BE2C (cell line): Measurements from ENCODE around the gene AP2A2.

ENCODE experiments used
- DNase-seq: peaks from one replicate; pipeline ENCODE4 v3.0.0-alpha.2; 2020
- H3K27me3 ChIP-seq: fragments of 250-450 bp; sonication (Bioruptor Pico); 2 replicates; pipeline ENCODE4 v1.5.1; 2020; ENCODE audit warnings: mild to moderate bottlenecking
- H3K36me3 ChIP-seq: fragments of 250-450 bp; sonication (Bioruptor Pico); 2 replicates; pipeline ENCODE4 v1.5.1; 2020; ENCODE audit warnings: mild to moderate bottlenecking
- H3K4me1 ChIP-seq: fragments of 250-450 bp; sonication (Bioruptor Pico); 2 replicates; pipeline ENCODE4 v1.5.1; 2020
- H3K4me3 ChIP-seq: 2 replicates; pipeline ENCODE4 v1.5.1; 2011; ENCODE audit warnings: low read depth, low read length
- H3K9me3 ChIP-seq: fragments of 250-450 bp; sonication (Bioruptor Pico); 2 replicates; pipeline ENCODE4 v1.5.1; 2020
- TF ChIP-seq, protein P1 (sequence below): IDR thresholded peaks from 2 replicates; pipeline ENCODE4 v1.5.1; 2012; ENCODE audit warnings: mild to moderate bottlenecking, low read depth, low read length

AP2A2 gene

DNA sequence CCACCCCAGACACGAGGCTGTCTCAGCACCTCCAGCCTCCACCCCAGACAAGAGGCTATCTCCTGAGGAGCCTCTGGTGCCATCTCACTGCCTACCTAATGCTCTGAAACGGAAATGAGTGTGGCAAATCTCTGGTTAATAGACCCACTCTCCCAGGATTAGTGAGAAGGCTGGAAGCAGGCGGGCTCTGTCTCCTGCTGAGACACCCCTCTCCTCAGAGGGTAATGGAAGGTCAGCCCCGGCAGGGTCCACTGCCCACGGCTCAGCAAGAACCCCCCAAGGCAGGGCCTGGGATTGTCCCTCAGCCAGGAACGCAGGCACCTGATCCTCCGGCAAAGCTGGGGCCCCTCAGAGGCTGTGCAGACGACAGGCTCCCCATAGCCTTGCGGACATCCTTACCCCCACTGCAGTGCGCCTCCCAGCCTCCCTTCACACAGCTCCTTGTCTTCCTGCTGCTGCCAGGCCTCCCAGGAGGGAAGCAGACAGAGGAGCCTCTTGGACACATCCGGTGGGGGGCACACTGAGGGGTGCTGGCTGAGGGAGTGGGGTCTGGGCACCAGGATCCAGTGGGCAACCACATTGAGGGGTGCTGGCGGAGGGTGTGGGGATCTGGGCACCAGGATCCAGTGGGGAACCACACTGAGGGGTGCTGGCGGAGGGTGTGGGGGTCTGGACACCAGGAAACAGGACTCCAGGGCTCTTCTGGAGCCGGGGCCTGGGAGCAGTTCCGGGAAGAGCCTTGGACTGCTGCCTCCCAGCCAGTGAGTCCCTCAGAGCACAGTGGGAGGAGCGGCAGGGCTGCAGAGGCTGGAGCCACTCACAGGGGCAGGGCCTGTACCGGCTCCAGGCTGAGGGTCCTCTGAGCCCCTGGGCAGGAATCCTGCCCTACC lies 28.2 kb upstream of the AP2A2 start:
- no peaks in the 10 kb centered on the region for H3K9me3 ChIP-seq
- TF ChIP-seq, protein P1, sequence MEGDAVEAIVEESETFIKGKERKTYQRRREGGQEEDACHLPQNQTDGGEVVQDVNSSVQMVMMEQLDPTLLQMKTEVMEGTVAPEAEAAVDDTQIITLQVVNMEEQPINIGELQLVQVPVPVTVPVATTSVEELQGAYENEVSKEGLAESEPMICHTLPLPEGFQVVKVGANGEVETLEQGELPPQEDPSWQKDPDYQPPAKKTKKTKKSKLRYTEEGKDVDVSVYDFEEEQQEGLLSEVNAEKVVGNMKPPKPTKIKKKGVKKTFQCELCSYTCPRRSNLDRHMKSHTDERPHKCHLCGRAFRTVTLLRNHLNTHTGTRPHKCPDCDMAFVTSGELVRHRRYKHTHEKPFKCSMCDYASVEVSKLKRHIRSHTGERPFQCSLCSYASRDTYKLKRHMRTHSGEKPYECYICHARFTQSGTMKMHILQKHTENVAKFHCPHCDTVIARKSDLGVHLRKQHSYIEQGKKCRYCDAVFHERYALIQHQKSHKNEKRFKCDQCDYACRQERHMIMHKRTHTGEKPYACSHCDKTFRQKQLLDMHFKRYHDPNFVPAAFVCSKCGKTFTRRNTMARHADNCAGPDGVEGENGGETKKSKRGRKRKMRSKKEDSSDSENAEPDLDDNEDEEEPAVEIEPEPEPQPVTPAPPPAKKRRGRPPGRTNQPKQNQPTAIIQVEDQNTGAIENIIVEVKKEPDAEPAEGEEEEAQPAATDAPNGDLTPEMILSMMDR: no peak
- H3K36me3 ChIP-seq: peaks cover 6% of the 10 kb centered on the region
- no peak overlapping the region for H3K4me3 ChIP-seq
- H3K4me1 ChIP-seq: no peaks in the 10 kb centered on the region
- H3K27me3 ChIP-seq: no peaks in the 10 kb centered on the region
- no peak for DNase-seq

DNA sequence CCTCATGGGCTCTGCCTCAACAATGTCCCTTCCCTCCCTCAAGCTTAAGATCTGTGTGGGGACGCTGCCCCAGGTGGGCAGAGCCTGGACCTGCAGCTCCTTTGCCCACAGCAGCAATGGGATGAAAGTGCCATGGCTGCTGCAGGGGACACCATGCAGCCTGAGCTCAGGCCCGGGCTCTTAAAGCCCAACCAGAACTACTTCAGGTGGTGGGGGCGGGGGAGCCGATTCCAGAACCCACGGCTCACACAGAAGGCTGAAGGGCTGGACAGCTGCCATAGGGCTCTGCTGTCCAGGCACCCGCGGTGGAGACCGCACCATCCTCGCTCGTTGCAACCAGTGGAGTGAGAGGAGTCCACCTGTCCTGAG lies 27.5 kb upstream of the AP2A2 start:
- H3K4me1 ChIP-seq: no peaks in the 10 kb centered on the region
- H3K36me3 ChIP-seq: peaks cover 11% of the 10 kb centered on the region
- H3K4me3 ChIP-seq: no peak overlapping the region
- peak; percentile 23 for DNase-seq
- TF ChIP-seq, protein P1: peak; percentile 34
- no peaks in the 10 kb centered on the region for H3K9me3 ChIP-seq
- H3K27me3 ChIP-seq: no peaks in the 10 kb centered on the region

DNA sequence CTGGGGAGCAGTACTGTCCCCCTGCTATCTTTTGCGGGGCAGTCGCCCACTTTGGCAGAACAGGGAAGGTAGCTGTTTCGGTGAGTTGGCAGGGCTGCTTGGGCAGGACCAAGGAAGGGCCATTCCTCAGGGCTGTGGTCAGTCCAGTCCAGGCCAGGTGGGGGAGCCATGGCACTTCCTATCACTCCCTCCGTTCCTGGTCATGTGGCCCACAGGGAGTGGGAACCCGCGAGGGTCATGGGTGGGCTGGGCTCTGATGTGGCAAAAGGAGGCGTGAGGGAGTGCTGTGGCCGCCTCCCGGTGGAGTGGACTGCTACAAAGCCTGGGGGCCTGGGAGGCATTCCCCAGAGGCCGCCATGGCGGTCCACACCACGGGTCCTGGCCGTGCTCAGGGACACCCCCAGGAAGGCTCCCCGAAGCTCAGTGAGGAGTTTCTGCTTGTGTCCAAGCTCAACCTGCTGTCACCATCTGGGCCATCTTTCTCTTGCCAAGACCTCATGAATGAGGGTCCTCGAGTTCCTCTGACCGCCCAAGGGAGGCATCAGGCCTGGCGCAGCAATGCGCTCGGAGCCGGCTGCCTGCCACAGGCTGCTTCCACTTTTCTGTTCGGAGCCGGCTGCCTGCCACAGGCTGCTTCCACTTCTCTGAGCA lies 27.0 kb upstream of the AP2A2 start:
- TF ChIP-seq, protein P1: peak; percentile 30
- Histone ChIP-seq H3K36me3 (peaks cover 14% of the 10 kb centered on the region), H3K27me3 (no peaks in the 10 kb centered on the region), H3K4me1 (no peaks in the 10 kb centered on the region), H3K9me3 (no peaks in the 10 kb centered on the region), H3K4me3 (no peak overlapping the region)
- DNase-seq: peak; percentile 43

DNA sequence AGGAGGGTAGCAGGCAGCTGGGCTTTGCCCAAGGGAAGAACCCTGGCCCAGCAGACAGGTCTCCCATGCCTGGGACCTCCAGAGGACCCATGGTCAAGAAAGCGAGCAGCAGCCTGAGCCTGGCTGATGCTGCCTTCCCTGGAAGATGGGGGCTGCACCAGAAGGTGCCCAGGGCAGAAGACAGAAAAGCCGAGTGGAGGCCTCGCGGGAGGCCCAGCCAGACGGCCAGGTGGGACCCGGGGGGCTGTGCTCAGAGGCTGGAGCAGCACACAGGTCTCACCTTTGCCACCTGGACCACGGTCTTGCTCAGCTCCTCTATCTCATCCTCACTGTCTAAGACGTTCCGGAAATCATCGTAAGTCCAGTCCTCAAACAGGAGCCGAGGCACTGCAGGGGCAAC lies 25.9 kb upstream of the AP2A2 start:
- H3K27me3 ChIP-seq: no peaks in the 10 kb centered on the region
- H3K9me3 ChIP-seq: no peaks in the 10 kb centered on the region
- H3K4me1 ChIP-seq: no peaks in the 10 kb centered on the region
- no peak for DNase-seq
- TF ChIP-seq, protein P1: no peak
- H3K4me3 ChIP-seq: no peak overlapping the region
- peaks cover 16% of the 10 kb centered on the region for H3K36me3 ChIP-seq

DNA sequence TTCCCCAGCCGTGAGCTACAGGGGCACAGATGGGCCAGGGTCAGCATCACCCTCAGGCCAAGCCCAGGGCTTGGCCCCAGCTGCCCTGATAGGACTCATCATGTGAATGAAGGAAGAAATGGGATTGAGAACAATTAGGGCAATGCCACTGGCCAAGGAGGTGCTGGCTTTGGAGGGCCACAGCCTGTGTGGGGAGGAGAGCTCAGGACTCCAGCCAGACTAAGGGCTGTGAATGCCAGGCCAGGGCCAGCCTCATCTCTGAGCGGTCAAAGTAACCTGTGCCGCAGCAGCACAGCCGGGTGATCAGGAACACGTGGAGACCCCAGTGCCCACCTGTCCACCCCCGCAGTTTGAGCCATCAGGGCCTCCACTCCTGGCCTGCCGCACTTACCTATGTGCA lies 25.1 kb upstream of the AP2A2 start:
- H3K4me1 ChIP-seq: no peaks in the 10 kb centered on the region
- no peak for DNase-seq
- peaks cover 16% of the 10 kb centered on the region for H3K36me3 ChIP-seq
- TF ChIP-seq, protein P1: no peak
- H3K27me3 ChIP-seq: no peaks in the 10 kb centered on the region
- H3K4me3 ChIP-seq: no peak overlapping the region
- H3K9me3 ChIP-seq: no peaks in the 10 kb centered on the region
